ENCODE data around the gene RIMS1.

The RIMS1 gene

DNA sequence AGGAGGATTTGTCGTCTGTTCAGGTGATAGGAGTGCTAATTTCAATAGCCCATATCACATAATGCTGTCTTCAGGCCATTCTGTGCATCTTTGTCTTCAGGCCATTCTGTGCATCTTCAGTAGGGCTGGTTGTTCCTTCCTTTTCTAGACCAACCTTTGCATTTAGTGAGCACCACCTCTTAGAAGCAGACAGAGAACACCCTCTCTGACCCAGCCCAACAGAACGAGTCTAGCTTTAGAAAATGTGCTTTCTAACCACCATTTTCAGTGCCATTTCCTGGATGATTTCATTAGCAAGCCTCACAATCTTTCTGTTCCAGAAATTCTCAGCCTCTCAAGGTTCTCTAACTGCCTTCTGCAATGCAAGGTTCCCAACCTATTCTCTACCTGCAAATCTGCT, 520.2 kb downstream of the RIMS1 start:
- Histone ChIP-seq H3K4me3 (ENCODE audit: low read depth, low read length, poor library complexity, severe bottlenecking) (no peak overlapping the region), H4K20me1 (ENCODE audit: insufficient read depth, low read length) (no peaks in the 10 kb centered on the region), H3F3A (ENCODE audit: insufficient read depth, low read length) (no peaks in the 10 kb centered on the region), H2AFZ (ENCODE audit: low read length) (no peak overlapping the region), H3K4me2 (ENCODE audit: low read length) (no peak overlapping the region), H3K9me2 (ENCODE audit: low read depth, low read length) (no peaks in the 10 kb centered on the region), H3K9ac (ENCODE audit: low read length) (no peak overlapping the region), H3K9me3 (ENCODE audit: low read length) (no peaks in the 10 kb centered on the region), H3K36me3 (ENCODE audit: insufficient read depth, low read length) (no peaks in the 10 kb centered on the region), H3K4me1 (ENCODE audit: insufficient read depth, low read length, severe bottlenecking) (no peaks in the 10 kb centered on the region), H3K27ac (ENCODE audit: low read depth, low read length, poor library complexity, severe bottlenecking) (no peak overlapping the region), H3K27me3 (ENCODE audit: insufficient read depth, low read length) (no peaks in the 10 kb centered on the region), H3K79me2 (ENCODE audit: insufficient read depth, low read length) (no peaks in the 10 kb centered on the region)
- TF ChIP-seq CTCF (IDR thresholded peaks at IDR 0.05; ENCODE audit: low read length) = no peak
- no peak for TF ChIP-seq EZH2 (IDR thresholded peaks at IDR 0.05; ENCODE audit: borderline replicate concordance, low read length)

GRCh38 chr6:72410769-72411168, 524.4 kb downstream of the RIMS1 start:
- no peak for TF ChIP-seq EZH2 (IDR thresholded peaks at IDR 0.05; ENCODE audit: borderline replicate concordance, low read length)
- no peak for TF ChIP-seq CTCF (IDR thresholded peaks at IDR 0.05; ENCODE audit: low read length)
- Histone ChIP-seq H3K27me3 (ENCODE audit: insufficient read depth, low read length) (no peaks in the 10 kb centered on the region), H3K9me3 (ENCODE audit: low read length) (no peaks in the 10 kb centered on the region)

GRCh38 chr6:72411872-72412708, 525.7 kb downstream of the RIMS1 start:
- H3K27ac ChIP-seq (ENCODE audit: low read depth, low read length, poor library complexity, severe bottlenecking) = no peak overlapping the region
- H3K9me2 ChIP-seq (ENCODE audit: low read depth, low read length) = no peaks in the 10 kb centered on the region
- no peak overlapping the region for H3K4me3 ChIP-seq (ENCODE audit: low read depth, low read length, poor library complexity, severe bottlenecking)
- no peaks in the 10 kb centered on the region for H3F3A ChIP-seq (ENCODE audit: insufficient read depth, low read length)
- H2AFZ ChIP-seq (ENCODE audit: low read length) = no peak overlapping the region
- TF ChIP-seq CTCF (IDR thresholded peaks at IDR 0.05; ENCODE audit: low read length) (peak; percentile 100), EZH2 (IDR thresholded peaks at IDR 0.05; ENCODE audit: borderline replicate concordance, low read length) (no peak)
- no peak overlapping the region for H3K4me2 ChIP-seq (ENCODE audit: low read length)
- no peak overlapping the region for H3K9ac ChIP-seq (ENCODE audit: low read length)
- no peaks in the 10 kb centered on the region for H3K79me2 ChIP-seq (ENCODE audit: insufficient read depth, low read length)
- no peaks in the 10 kb centered on the region for H3K9me3 ChIP-seq (ENCODE audit: low read length)
- no peaks in the 10 kb centered on the region for H3K27me3 ChIP-seq (ENCODE audit: insufficient read depth, low read length)
- no peaks in the 10 kb centered on the region for H3K36me3 ChIP-seq (ENCODE audit: insufficient read depth, low read length)
- H4K20me1 ChIP-seq (ENCODE audit: insufficient read depth, low read length) = no peaks in the 10 kb centered on the region
- no peaks in the 10 kb centered on the region for H3K4me1 ChIP-seq (ENCODE audit: insufficient read depth, low read length, severe bottlenecking)

More at GRCh38 chr6:72410769-72411168, 524.4 kb downstream of the RIMS1 start:
- no peak overlapping the region for H3K4me2 ChIP-seq (ENCODE audit: low read length)
- H2AFZ ChIP-seq (ENCODE audit: low read length) = no peak overlapping the region
- H3F3A ChIP-seq (ENCODE audit: insufficient read depth, low read length) = no peaks in the 10 kb centered on the region
- H3K36me3 ChIP-seq (ENCODE audit: insufficient read depth, low read length) = no peaks in the 10 kb centered on the region
- H3K27ac ChIP-seq (ENCODE audit: low read depth, low read length, poor library complexity, severe bottlenecking) = no peak overlapping the region
- H3K4me1 ChIP-seq (ENCODE audit: insufficient read depth, low read length, severe bottlenecking) = no peaks in the 10 kb centered on the region
- H3K4me3 ChIP-seq (ENCODE audit: low read depth, low read length, poor library complexity, severe bottlenecking) = no peak overlapping the region
- H3K9me2 ChIP-seq (ENCODE audit: low read depth, low read length) = no peaks in the 10 kb centered on the region
- H4K20me1 ChIP-seq (ENCODE audit: insufficient read depth, low read length) = no peaks in the 10 kb centered on the region
- H3K9ac ChIP-seq (ENCODE audit: low read length) = no peak overlapping the region
- H3K79me2 ChIP-seq (ENCODE audit: insufficient read depth, low read length) = no peaks in the 10 kb centered on the region

Data from OCI-LY1 (cell line).